Stimulated activated naive CD8-positive, alpha-beta T cell treated with anti-CD3 and anti-CD28 coated beads, Interleukin-15, Interleukin-2, amounts not matched to agents 100 ng/mL and 50 ng/mL, for 24 hours (primary cell): Measurements from ENCODE around the gene TMEM94.

Source experiments
- H3K27ac Mint-ChIP-seq: one replicate; pipeline ENCODE4 v1.8.0; 2021; ENCODE audit warnings: mild to moderate bottlenecking, mixed read lengths
- H3K27me3 Mint-ChIP-seq: one replicate; pipeline ENCODE4 v1.8.0; 2021; ENCODE audit warnings: mixed read lengths
- H3K36me3 Mint-ChIP-seq: one replicate; pipeline ENCODE4 v1.8.0; 2021; ENCODE audit warnings: low read depth, mixed read lengths
- H3K4me1 Mint-ChIP-seq: one replicate; pipeline ENCODE4 v1.8.0; 2021; ENCODE audit warnings: low read depth, mixed read lengths
- H3K4me3 Mint-ChIP-seq: one replicate; pipeline ENCODE4 v1.8.0; 2021; ENCODE audit warnings: mild to moderate bottlenecking, mixed read lengths
- H3K9me3 Mint-ChIP-seq: one replicate; pipeline ENCODE4 v1.8.0; 2021; ENCODE audit warnings: mixed read lengths

TMEM94 gene

DNA sequence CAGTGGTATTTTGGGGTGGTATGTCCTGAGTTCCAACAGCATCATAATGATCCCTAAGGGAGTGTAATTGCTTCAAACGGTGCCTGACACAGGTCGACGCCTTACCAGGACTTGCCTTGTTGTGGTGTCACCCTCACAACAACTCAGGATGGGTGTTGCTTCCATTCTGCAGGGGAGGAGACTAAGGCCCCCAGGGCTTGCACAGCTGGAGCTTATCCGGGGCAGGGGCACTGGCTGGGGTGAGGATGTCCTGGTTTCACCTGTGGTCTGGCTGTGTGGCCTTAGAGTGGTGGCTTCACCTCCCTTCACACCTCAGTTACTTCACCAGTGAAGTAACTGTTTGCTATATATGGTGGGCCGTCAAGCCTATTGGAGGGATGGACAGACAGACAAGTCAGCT is 92.4 kb downstream of the TMEM94 start:
- Mint-ChIP-seq H3K36me3 (no peaks in the 10 kb centered on the region), H3K27me3 (no peaks in the 10 kb centered on the region), H3K4me3 (no peak overlapping the region), H3K27ac (no peak overlapping the region), H3K4me1 (no peaks in the 10 kb centered on the region), H3K9me3 (no peaks in the 10 kb centered on the region)
